Activated B cell treated with CpG ODN at 0.5 μM for 24 hours (primary cell): ENCODE measurements around the gene RCAN2. TPM values are rescaled to one million over a fixed set of nuclear protein-coding genes. Genes with fewer than 3 reads are reported as not detected.

ENCODE experiments used
- ATAC-seq: fragments of 200-7000 bp; cut with Tn5 transposase; one replicate; pipeline ENCODE4 v1.10.0; 2021; ENCODE audit warnings: low read depth, mild to moderate bottlenecking, moderate library complexity
- CTCF ChIA-PET: fragments of 350-600 bp; sonication (Branson Sonifier 250); formaldehyde crosslinking; loops from one replicate; lab custom pipeline; 2021; ENCODE audit warnings: antibody characterized with exemption; lab: Charles Lee
- POLR2A ChIA-PET: fragments of 350-600 bp; sonication (Branson Sonifier 250); formaldehyde crosslinking; loops from one replicate; lab custom pipeline; 2021; ENCODE audit warnings: antibody characterized with exemption; lab: Charles Lee
- DNase-seq: peaks from one replicate; pipeline ENCODE4 v3.0.0; 2022
- H3K27ac Mint-ChIP-seq: one replicate; pipeline ENCODE4 v1.8.0; 2020; ENCODE audit warnings: mixed read lengths
- H3K27me3 Mint-ChIP-seq: one replicate; pipeline ENCODE4 v1.8.0; 2021; ENCODE audit warnings: mixed read lengths
- H3K36me3 Mint-ChIP-seq: one replicate; pipeline ENCODE4 v1.8.0; 2021; ENCODE audit warnings: low read depth, mixed read lengths
- H3K4me1 Mint-ChIP-seq: one replicate; pipeline ENCODE4 v1.8.0; 2021; ENCODE audit warnings: mixed read lengths
- H3K4me3 Mint-ChIP-seq: one replicate; pipeline ENCODE4 v1.8.0; 2020; ENCODE audit warnings: mild to moderate bottlenecking, mixed read lengths
- H3K9me3 Mint-ChIP-seq: one replicate; pipeline ENCODE4 v1.8.0; 2020; ENCODE audit warnings: mixed read lengths
- CTCF ChIP-seq: fragments of 200-600 bp; IDR thresholded peaks from one replicate; pipeline ENCODE4 v1.8.0; 2022; ENCODE audit warnings: antibody characterized with exemption, mild to moderate bottlenecking
- intact Hi-C: fragments of 100-400 bp; cut with micrococcal nuclease; formaldehyde crosslinking; loops from one replicate; pipeline ENCODE4 v1.15.1; 2024
- total RNA-seq: library from RNA; stranded (reverse); gene quantifications from 2 replicates; pipeline ENCODE4 v1.2.3, GENCODE V29; 2022

Gene RCAN2
- not detected in 2 replicates for total RNA-seq

- H3K4me3 Mint-ChIP-seq, result peak within 1 kb of the TSS; percentile 71
- no peaks in the 10 kb centered on the region for H3K9me3 Mint-ChIP-seq
- TF ChIP-seq CTCF, result no peak
- intact Hi-C loops, result loop anchor here (2.0 to 5.0 kb wide), 2 partner anchors 270 to 399 kb away; no protein-coding TSS in a partner anchor
- H3K27me3 Mint-ChIP-seq, result peaks cover 61% of the 10 kb centered on the region
- ATAC-seq, result peak; percentile 71
- DNase-seq, result peak; percentile 27
- ChIA-PET POLR2A (no interaction called here), CTCF (interaction anchor here (1.0 to 1.2 kb wide), 3 partner anchors 269 to 272 kb away, joined by 3 to 4 read pairs (median 3); no protein-coding TSS in a partner anchor)
- H3K27ac Mint-ChIP-seq, result no peak within 1 kb of the TSS
- H3K4me1 Mint-ChIP-seq, result peaks cover 10% of the 10 kb centered on the region
- no peaks in the 10 kb centered on the region for H3K36me3 Mint-ChIP-seq
Observed at GRCh38 chr6:46491201-46491627, at the start of gene RCAN2. Gene RCAN2 (minus strand): TSS chr6:46491449.

GRCh38 chr6:46539866-46540265, 48.6 kb upstream of the RCAN2 start:
- Mint-ChIP-seq H3K27ac (no peak overlapping the region), H3K9me3 (peaks cover 13% of the 10 kb centered on the region), H3K27me3 (peaks cover 14% of the 10 kb centered on the region), H3K4me3 (no peak overlapping the region), H3K4me1 (no peaks in the 10 kb centered on the region), H3K36me3 (no peaks in the 10 kb centered on the region)
- TF ChIP-seq CTCF, result no peak
- POLR2A ChIA-PET, result no interaction called here
- intact Hi-C loops, result no loop called here
- CTCF ChIA-PET, result no interaction called here
- DNase-seq (no peak), ATAC-seq (no peak)

- DNase-seq (no peak), ATAC-seq (no peak)
- Mint-ChIP-seq H3K9me3 (peaks cover 7% of the 10 kb centered on the region), H3K27me3 (peaks cover 14% of the 10 kb centered on the region), H3K4me3 (no peak overlapping the region), H3K27ac (no peak overlapping the region), H3K36me3 (no peaks in the 10 kb centered on the region), H3K4me1 (no peaks in the 10 kb centered on the region)
- no peak for TF ChIP-seq CTCF
- intact Hi-C loops, result no loop called here
- ChIA-PET CTCF (no interaction called here), POLR2A (no interaction called here)
Observed at GRCh38 chr6:46538800-46539480, 47.7 kb upstream of the RCAN2 start.

GRCh38 chr6:46530896-46531295, 39.6 kb upstream of the RCAN2 start:
- DNase-seq (no peak), ATAC-seq (no peak)
- Mint-ChIP-seq H3K36me3 (no peaks in the 10 kb centered on the region), H3K9me3 (no peaks in the 10 kb centered on the region), H3K27ac (no peak overlapping the region), H3K27me3 (peaks cover 9% of the 10 kb centered on the region), H3K4me3 (no peak overlapping the region), H3K4me1 (no peaks in the 10 kb centered on the region)
- POLR2A ChIA-PET, result no interaction called here
- no peak for TF ChIP-seq CTCF
- intact Hi-C loops, result no loop called here
- CTCF ChIA-PET, result no interaction called here

DNA sequence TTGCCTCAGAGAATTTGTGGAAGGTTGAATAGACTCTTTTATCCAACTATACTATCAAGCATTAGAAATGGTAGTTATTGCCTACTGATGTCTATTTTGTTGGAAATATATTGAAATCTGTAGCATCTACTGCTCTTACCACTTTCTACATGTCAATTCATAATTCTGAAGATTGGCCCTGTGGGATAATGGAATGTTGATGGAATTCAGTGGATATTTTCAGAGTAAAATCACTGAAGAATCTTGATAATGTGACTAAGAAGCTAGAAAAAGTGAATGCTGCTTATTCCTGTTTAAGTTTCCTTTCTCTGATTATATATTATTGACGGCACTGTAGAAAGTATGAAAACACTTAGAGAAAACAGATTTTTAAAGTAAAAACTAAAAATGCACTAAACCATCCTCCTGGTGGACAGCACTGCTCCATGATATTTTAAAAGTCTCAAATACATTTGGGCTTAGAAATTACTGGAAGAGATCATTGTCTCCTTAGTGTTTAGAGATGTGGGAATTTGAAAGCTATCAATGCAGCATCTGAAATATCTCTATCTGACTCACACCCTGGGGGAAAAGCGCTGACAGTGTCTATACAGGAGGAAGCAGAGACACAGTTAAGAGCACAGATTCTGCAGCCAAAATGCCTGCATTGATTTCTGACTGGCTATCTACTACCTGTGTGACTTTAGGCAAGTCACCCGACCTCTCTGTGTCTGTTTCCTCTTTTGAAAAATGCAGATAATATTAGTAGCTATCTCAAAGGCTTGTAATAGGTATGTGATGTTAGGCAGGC, 37.9 kb upstream of the RCAN2 start:
- no peak overlapping the region for H3K27ac Mint-ChIP-seq
- CTCF ChIA-PET, result no interaction called here
- H3K4me3 Mint-ChIP-seq, result no peak overlapping the region
- H3K27me3 Mint-ChIP-seq, result peaks cover 9% of the 10 kb centered on the region
- DNase-seq (no peak), ATAC-seq (no peak)
- H3K36me3 Mint-ChIP-seq, result no peaks in the 10 kb centered on the region
- H3K4me1 Mint-ChIP-seq, result no peaks in the 10 kb centered on the region
- no peak for TF ChIP-seq CTCF
- intact Hi-C loops, result no loop called here
- no peaks in the 10 kb centered on the region for H3K9me3 Mint-ChIP-seq
- POLR2A ChIA-PET, result no interaction called here
